Left lung (tissue), 10 donors: ENCODE results near the gene TRIM29. TPM values are rescaled to one million over a fixed set of nuclear protein-coding genes. Genes with fewer than 3 reads are reported as not detected.

Experiments
- ATAC-seq: fragments of 200-7000 bp; cut with Tn5 transposase; one replicate; pipeline ENCODE4 v1.9.1; 2020; ENCODE audit warnings: moderate library complexity
- DNase-seq, 4 donors: peaks; one replicate each; pipeline ENCODE4 v3.0.0-alpha.2; 2013 to 2020
- H3K27ac ChIP-seq, 2 donors: fragments of 200-600 bp; sonication (generic) in 1 of 2; one replicate each; pipeline versions ENCODE4 v1.5.0 to v1.8.0; 2020 to 2021
- H3K27me3 ChIP-seq, 2 donors: fragments of 200-600 bp; sonication (generic) in 1 of 2; one replicate each; pipeline versions ENCODE4 v1.5.0 to v1.8.0; 2020 to 2021
- H3K36me3 ChIP-seq, 2 donors: fragments of 200-600 bp; sonication (generic) in 1 of 2; one replicate each; pipeline versions ENCODE4 v1.5.0 to v1.8.0; 2020 to 2021
- H3K4me1 ChIP-seq, 2 donors: fragments of 200-600 bp; one replicate each; pipeline ENCODE4 v1.8.0; 2021
- H3K4me3 ChIP-seq, 2 donors: fragments of 200-600 bp; sonication (generic) in 1 of 2; one replicate each; pipeline versions ENCODE4 v1.5.0 to v1.8.0; 2020 to 2021; ENCODE audit warnings: mild to moderate bottlenecking in 1 of 2
- H3K9me3 ChIP-seq, 2 donors: fragments of 200-600 bp; sonication (generic) in 1 of 2; one replicate each; pipeline versions ENCODE4 v1.5.0 to v1.8.0; 2020 to 2021
- intact Hi-C, 2 donors: fragments of 100-400 bp; cut with DNase I; formaldehyde crosslinking; loops; one replicate each; pipeline versions ENCODE4 v1.11.2 to v1.14.2; 2022
- polyA plus RNA-seq, 6 donors: library from polyadenylated mRNA; unstranded; fragments of 120-200 nt; gene quantifications; one replicate each; pipeline ENCODE4 v1.2.1, GENCODE V29; 2013; ENCODE audit not compliant: insufficient read length in 6 of 6
- total RNA-seq, 2 donors: library from RNA; stranded (reverse); fragmentation: NEBNext Ultra II Directional; extraction: Animal tissue kit (Norgen Biotek cat#: 25700); gene quantifications; one replicate each; pipeline ENCODE4 v1.2.1, GENCODE V29; 2021
- TF ChIP-seq, protein P1 (sequence below), 2 donors: fragments of 200-600 bp; sonication (generic) in 1 of 2; IDR thresholded peaks; one replicate each; pipeline versions ENCODE4 v1.5.0 to v1.8.0; 2021; ENCODE audit warnings: antibody characterized with exemption in 2 of 2
- donor health status: DM: no; HTN: yes; CAD: no.
- donor health status: DM: no; HTN: no; CAD: no.

The TRIM29 gene
- total and polyA plus RNA-seq, 8 donors: 0.18 to 5.4 (median 0.56) TPM

DNA sequence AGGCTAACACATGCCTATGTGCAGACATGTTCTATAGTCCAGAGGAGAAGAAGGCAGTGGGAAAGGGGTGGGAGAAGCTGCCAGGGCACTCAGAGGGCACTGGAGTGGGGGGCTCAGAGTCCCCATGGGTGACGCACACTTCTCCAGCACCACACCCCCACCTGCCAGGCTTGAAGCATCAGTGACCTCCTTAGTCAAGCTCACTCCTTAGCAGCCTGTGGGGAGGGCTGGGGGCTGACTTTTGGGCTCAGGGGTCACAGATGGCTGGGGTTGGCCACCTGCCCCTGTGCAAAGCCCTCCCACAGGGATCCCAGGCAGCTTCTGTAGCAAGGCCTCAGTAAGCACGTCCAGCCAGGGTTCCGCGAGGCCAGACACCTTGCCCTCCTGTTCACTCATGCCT lies 18.8 kb downstream of the TRIM29 start:
- ATAC-seq (no peak), DNase-seq (peak in 1 of 4 donors; percentile 52)
- H3K27ac ChIP-seq: no peak overlapping the region
- H3K4me1 ChIP-seq: no peaks in the 10 kb centered on the region
- TF ChIP-seq, protein P1, sequence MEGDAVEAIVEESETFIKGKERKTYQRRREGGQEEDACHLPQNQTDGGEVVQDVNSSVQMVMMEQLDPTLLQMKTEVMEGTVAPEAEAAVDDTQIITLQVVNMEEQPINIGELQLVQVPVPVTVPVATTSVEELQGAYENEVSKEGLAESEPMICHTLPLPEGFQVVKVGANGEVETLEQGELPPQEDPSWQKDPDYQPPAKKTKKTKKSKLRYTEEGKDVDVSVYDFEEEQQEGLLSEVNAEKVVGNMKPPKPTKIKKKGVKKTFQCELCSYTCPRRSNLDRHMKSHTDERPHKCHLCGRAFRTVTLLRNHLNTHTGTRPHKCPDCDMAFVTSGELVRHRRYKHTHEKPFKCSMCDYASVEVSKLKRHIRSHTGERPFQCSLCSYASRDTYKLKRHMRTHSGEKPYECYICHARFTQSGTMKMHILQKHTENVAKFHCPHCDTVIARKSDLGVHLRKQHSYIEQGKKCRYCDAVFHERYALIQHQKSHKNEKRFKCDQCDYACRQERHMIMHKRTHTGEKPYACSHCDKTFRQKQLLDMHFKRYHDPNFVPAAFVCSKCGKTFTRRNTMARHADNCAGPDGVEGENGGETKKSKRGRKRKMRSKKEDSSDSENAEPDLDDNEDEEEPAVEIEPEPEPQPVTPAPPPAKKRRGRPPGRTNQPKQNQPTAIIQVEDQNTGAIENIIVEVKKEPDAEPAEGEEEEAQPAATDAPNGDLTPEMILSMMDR (IDR thresholded peaks at IDR 0.05): no peak
- intact Hi-C loops: no loop called here
- no peaks in the 10 kb centered on the region for H3K9me3 ChIP-seq
- no peaks in the 10 kb centered on the region for H3K27me3 ChIP-seq
- no peaks in the 10 kb centered on the region for H3K36me3 ChIP-seq
- no peak overlapping the region for H3K4me3 ChIP-seq

DNA sequence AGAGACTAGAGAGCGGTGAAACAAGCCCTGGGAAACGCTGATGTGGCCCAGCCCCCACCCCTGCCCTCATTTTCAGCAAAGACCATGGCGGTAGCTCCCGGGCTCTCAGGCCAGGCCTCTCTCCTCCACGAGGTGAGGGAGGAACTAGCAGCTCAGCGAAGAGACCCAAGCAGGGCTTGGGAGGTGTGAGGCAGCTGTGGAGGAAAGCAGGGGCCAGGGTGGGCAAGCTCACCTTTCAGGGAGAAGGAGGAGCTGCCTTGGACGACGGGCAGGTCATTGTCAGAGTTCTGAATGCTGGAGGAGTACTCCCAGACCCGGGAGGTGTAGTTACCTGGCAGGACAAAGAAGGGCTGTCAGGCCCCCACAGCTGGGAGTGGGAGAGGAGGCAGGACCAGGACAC lies 19.9 kb downstream of the TRIM29 start:
- no peaks in the 10 kb centered on the region for H3K36me3 ChIP-seq
- no peak overlapping the region for H3K4me3 ChIP-seq
- DNase-seq: peak in 1 of 4 donors; percentile 43
- H3K27me3 ChIP-seq: no peaks in the 10 kb centered on the region
- ATAC-seq: no peak
- H3K4me1 ChIP-seq: no peaks in the 10 kb centered on the region
- intact Hi-C loops: no loop called here
- no peak overlapping the region for H3K27ac ChIP-seq
- H3K9me3 ChIP-seq: no peaks in the 10 kb centered on the region
- TF ChIP-seq, protein P1 (IDR thresholded peaks at IDR 0.05): no peak

DNA sequence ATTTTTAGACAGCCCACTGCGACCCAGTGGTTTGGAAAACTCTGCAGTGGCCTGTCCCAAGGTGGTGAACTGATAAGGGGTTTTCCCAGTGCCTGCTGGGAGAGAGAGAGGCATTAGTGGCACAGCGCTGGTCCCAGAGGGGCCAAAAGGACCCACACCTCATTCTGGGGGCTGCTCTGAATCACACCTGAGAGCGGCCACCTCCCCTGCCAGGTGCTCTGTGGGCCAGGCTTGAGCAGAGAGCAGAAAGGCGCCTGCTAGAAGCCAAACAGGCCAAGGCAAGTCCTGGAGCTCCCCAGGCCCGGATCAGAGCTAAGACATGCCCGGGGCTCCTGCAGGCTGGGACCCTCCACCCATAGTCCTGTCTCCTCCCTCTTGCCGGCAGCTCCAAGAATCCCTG lies 20.9 kb downstream of the TRIM29 start:
- Histone ChIP-seq H3K36me3 (no peaks in the 10 kb centered on the region), H3K4me1 (no peaks in the 10 kb centered on the region), H3K9me3 (no peaks in the 10 kb centered on the region), H3K27me3 (no peaks in the 10 kb centered on the region), H3K27ac (no peak overlapping the region), H3K4me3 (no peak overlapping the region)
- ATAC-seq: no peak
- TF ChIP-seq, protein P1 (IDR thresholded peaks at IDR 0.05): no peak
- intact Hi-C loops: no loop called here
- DNase-seq: peak in 1 of 4 donors; percentile 20

DNA sequence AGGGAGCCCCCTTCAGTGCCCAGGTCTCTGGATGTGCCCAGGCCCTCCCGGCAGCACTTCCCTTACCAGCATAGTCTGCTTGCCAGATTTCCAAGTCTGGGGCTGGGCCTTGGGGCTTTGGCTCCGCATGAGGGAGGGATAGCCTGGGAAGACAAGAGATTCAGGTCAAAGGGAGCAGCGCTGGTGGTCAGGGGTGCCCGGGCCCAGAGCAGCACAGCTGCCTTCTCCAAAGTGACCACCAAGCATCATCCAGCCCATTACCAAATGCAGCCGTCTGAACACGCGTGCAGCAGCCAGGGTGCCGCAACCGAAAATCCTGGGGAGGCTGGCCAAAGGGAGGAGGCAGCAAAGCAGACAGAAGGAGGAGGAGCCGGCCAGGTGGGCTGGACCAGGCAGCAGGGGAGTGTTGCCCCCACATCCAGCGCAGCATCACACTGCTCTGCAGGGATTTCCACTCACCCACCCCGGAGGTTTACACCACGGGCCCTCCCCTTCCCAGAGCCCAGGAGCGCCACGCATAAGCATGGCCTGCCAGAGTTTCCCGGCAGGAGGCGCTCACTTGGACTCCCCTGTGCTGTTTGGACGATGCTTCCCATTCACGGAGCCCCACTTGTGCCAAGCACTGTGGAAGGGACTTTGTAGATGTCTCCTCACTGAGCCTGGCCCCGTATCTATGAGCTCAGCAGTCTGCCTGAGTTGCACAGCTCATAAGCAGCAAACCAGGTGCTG lies 22.5 kb downstream of the TRIM29 start:
- TF ChIP-seq, protein P1 (IDR thresholded peaks at IDR 0.05): no peak
- no peak for DNase-seq
- Histone ChIP-seq H3K27me3 (no peaks in the 10 kb centered on the region), H3K9me3 (no peaks in the 10 kb centered on the region), H3K27ac (no peak overlapping the region), H3K4me1 (no peaks in the 10 kb centered on the region), H3K4me3 (no peak overlapping the region), H3K36me3 (no peaks in the 10 kb centered on the region)
- intact Hi-C loops: no loop called here
- ATAC-seq: no peak

DNA sequence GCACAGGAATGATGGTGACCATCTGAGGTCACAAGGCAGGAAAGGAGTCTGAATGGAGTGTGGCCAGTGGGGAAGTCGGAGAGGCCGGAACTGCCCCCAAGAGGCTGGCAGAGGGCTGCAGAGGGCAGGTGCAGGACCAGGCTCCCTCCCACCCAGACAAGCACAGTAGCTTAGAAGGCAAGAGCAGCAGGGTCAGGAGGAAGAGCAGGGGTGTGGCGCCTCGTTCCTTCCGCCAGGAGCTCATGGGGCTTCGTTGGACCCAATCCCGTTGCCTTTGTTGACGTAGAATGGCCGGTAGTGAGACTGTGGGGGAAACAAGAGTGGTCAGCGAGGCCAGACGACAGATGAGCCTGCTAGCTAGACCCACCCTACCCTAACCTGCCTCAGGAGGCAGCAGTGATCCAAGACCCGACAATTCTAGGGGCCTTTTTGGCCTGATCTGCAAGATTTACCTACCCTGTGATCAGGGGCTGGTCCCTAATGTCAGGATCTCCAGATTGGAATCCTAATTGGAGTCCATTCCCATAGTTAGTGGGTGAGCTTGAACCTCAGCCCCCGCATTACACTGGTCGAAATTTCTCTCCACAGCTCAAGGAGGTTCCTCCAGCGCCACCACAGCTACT lies 25.6 kb downstream of the TRIM29 start:
- H3K36me3 ChIP-seq: no peaks in the 10 kb centered on the region
- DNase-seq (peak in 1 of 4 donors; percentile 24), ATAC-seq (no peak)
- TF ChIP-seq, protein P1 (IDR thresholded peaks at IDR 0.05): no peak
- H3K4me3 ChIP-seq: no peak overlapping the region
- H3K27me3 ChIP-seq: peaks cover 0 to 9% of the 10 kb centered on the region in 2 donors
- H3K27ac ChIP-seq: no peak overlapping the region
- no peaks in the 10 kb centered on the region for H3K9me3 ChIP-seq
- no peaks in the 10 kb centered on the region for H3K4me1 ChIP-seq
- intact Hi-C loops: no loop called here
